Skeletal muscle satellite cell (primary cell): ENCODE measurements around the gene PPP2R5C.

Experiments used
- H3K27me3 ChIP-seq: 2 replicates; pipeline ENCODE4 v1.7.0; 2013; ENCODE audit warnings: low read length; ENCODE audit not compliant: control insufficient read depth, insufficient read depth
- H3K36me3 ChIP-seq: 2 replicates; pipeline ENCODE4 v1.7.0; 2013; ENCODE audit warnings: mild to moderate bottlenecking, control low read depth, low read length; ENCODE audit not compliant: insufficient read depth
- H3K4me1 ChIP-seq: 2 replicates; pipeline ENCODE4 v1.7.0; 2013; ENCODE audit warnings: low read length; ENCODE audit not compliant: control insufficient read depth, insufficient read depth
- H3K4me2 ChIP-seq: 2 replicates; pipeline ENCODE4 v1.7.0; 2013; ENCODE audit warnings: mild to moderate bottlenecking, low read length
- H3K4me3 ChIP-seq: 2 replicates; pipeline ENCODE4 v1.7.0; 2013; ENCODE audit warnings: low read length
- H3K9ac ChIP-seq: 2 replicates; pipeline ENCODE4 v1.7.0; 2013; ENCODE audit warnings: mild to moderate bottlenecking, low read depth, low read length, moderate library complexity
- H3K9me3 ChIP-seq: replicated peaks from 2 replicates; pipeline ENCODE4 v1.7.0; 2013; ENCODE audit warnings: mild to moderate bottlenecking, control low read depth, low read length

The PPP2R5C gene

GRCh38 chr14:101775826-101776225, 14.3 kb downstream of the PPP2R5C start:
- H3K4me1 ChIP-seq = no peaks in the 10 kb centered on the region
- H3K4me2 ChIP-seq = no peak overlapping the region
- H3K27me3 ChIP-seq = peaks cover 24% of the 10 kb centered on the region
- H3K9ac ChIP-seq = no peak overlapping the region
- H3K36me3 ChIP-seq = no peaks in the 10 kb centered on the region
- H3K4me3 ChIP-seq = no peak overlapping the region
- H3K9me3 ChIP-seq = no peaks in the 10 kb centered on the region

DNA sequence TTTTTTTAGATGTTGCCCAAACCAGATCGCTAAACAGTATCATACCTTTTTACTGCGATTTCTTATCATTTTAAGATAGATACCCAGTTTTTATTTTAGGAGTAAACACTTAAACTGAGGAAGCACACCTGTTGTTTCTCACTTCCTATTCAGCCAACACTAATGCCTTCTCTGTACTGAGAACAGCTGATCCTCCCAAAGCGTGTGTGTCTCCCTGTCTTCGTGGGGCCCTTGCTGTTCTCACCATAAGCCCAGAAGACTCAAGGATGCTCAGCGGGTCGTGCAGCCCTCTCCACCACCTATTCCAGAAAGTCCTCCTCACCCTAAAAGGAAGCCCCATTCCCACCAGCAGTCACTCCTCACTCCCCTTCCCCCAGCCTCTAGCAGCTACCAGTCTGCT, 14.8 kb downstream of the PPP2R5C start:
- H3K4me2 ChIP-seq = no peak overlapping the region
- H3K9ac ChIP-seq = no peak overlapping the region
- H3K4me3 ChIP-seq = no peak overlapping the region

GRCh38 chr14:101780390-101780789, 18.9 kb downstream of the PPP2R5C start:
- no peaks in the 10 kb centered on the region for H3K4me1 ChIP-seq
- H3K9me3 ChIP-seq = no peaks in the 10 kb centered on the region
- H3K9ac ChIP-seq = no peak overlapping the region
- peaks cover 48% of the 10 kb centered on the region for H3K27me3 ChIP-seq
- no peak overlapping the region for H3K4me3 ChIP-seq
- H3K4me2 ChIP-seq = no peak overlapping the region
- H3K36me3 ChIP-seq = no peaks in the 10 kb centered on the region

More for the DNA sequence above, 14.8 kb downstream of the PPP2R5C start:
- Histone ChIP-seq H3K9me3 (no peaks in the 10 kb centered on the region), H3K36me3 (no peaks in the 10 kb centered on the region), H3K27me3 (peaks cover 28% of the 10 kb centered on the region), H3K4me1 (no peaks in the 10 kb centered on the region)

DNA sequence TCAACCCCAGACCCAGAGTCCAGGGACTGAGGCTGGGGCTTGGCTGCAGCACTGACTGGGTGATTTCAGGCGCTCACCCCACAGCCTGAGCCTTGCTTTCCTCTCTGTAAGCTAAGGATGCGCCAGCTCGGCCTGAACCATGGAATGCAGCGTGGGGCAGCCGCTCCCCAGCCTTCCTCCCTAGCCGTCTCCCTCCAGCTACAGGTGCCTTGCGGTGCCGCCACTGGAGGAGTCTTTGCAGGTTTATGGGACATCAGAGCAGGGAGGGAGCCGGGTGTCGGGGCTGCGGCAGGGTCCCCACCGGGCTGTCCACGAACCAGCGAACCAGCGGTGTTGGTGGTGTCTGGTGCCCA, 19.4 kb downstream of the PPP2R5C start:
- Histone ChIP-seq H3K4me2 (peak overlapping the region; percentile 94), H3K9me3 (no peaks in the 10 kb centered on the region), H3K27me3 (peaks cover 48% of the 10 kb centered on the region), H3K36me3 (no peaks in the 10 kb centered on the region), H3K4me1 (no peaks in the 10 kb centered on the region), H3K4me3 (peak overlapping the region; percentile 70), H3K9ac (no peak overlapping the region)

DNA sequence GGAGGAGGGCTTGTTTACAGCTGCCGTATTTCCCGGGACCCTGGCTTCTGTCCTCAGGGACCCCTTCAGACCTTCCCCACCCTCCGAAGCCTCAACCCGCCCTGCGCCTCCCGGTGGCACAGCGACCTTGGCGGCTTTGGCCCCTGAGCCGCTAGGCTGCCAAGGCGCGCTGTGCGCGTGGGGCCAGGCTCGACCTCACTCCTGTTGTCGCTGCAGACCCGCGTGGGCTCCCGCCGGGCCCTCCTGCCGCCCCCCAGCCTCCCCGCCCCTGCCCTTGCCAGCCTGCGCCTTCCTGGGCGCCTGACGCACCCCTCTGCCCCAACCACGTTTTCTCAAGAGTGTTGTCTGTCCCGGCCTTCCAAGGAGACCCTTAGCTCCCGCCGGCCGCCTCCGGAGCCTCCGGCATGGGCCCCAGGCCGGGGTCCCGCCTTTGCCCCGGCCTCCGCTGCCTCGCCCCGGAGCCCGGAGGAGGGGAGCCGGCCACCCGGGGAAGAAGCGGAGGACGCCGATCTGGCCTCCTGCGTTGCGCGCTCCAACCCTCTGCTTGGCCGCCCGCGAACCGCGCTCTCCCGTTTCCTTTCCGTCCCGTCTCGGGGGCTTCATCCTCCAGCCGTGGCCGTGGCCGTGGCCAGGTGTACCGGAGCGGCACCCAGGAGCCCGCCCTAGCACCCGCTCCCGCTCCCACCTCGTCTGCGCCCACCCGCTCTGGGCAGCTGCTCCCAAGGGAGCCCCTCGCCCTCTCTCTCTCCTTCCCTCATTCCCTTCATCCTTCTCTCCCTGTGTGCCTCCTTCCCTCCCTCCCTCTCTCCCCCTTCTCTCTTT, 19.9 kb downstream of the PPP2R5C start:
- Histone ChIP-seq H3K9ac (no peak overlapping the region), H3K4me3 (peak overlapping the region; percentile 70), H3K36me3 (no peaks in the 10 kb centered on the region), H3K4me2 (peak overlapping the region; percentile 94), H3K9me3 (no peaks in the 10 kb centered on the region), H3K27me3 (peaks cover 48% of the 10 kb centered on the region), H3K4me1 (no peaks in the 10 kb centered on the region)

- no peak overlapping the region for H3K4me3 ChIP-seq
- no peaks in the 10 kb centered on the region for H3K9me3 ChIP-seq
- no peaks in the 10 kb centered on the region for H3K36me3 ChIP-seq
- peaks cover 44% of the 10 kb centered on the region for H3K27me3 ChIP-seq
- H3K9ac ChIP-seq = no peak overlapping the region
- no peak overlapping the region for H3K4me2 ChIP-seq
- no peaks in the 10 kb centered on the region for H3K4me1 ChIP-seq
Observed at GRCh38 chr14:101783260-101784016, 21.9 kb downstream of the PPP2R5C start.

- no peaks in the 10 kb centered on the region for H3K4me1 ChIP-seq
- no peak overlapping the region for H3K4me3 ChIP-seq
- no peaks in the 10 kb centered on the region for H3K9me3 ChIP-seq
- no peak overlapping the region for H3K4me2 ChIP-seq
- H3K9ac ChIP-seq = no peak overlapping the region
- peaks cover 38% of the 10 kb centered on the region for H3K27me3 ChIP-seq
- no peaks in the 10 kb centered on the region for H3K36me3 ChIP-seq
Observed at GRCh38 chr14:101784631-101785030, 23.1 kb downstream of the PPP2R5C start.

GRCh38 chr14:101788016-101788635, 26.6 kb downstream of the PPP2R5C start:
- Histone ChIP-seq H3K4me2 (no peak overlapping the region), H3K4me3 (no peak overlapping the region), H3K27me3 (peaks cover 22% of the 10 kb centered on the region), H3K9me3 (no peaks in the 10 kb centered on the region), H3K9ac (no peak overlapping the region), H3K4me1 (peaks cover 9% of the 10 kb centered on the region), H3K36me3 (no peaks in the 10 kb centered on the region)

GRCh38 chr14:101789222-101789621, 27.7 kb downstream of the PPP2R5C start:
- H3K9me3 ChIP-seq = no peaks in the 10 kb centered on the region
- no peak overlapping the region for H3K4me3 ChIP-seq
- H3K9ac ChIP-seq = no peak overlapping the region
- H3K4me2 ChIP-seq = no peak overlapping the region
- H3K4me1 ChIP-seq = peaks cover 9% of the 10 kb centered on the region
- peaks cover 11% of the 10 kb centered on the region for H3K27me3 ChIP-seq
- H3K36me3 ChIP-seq = no peaks in the 10 kb centered on the region

DNA sequence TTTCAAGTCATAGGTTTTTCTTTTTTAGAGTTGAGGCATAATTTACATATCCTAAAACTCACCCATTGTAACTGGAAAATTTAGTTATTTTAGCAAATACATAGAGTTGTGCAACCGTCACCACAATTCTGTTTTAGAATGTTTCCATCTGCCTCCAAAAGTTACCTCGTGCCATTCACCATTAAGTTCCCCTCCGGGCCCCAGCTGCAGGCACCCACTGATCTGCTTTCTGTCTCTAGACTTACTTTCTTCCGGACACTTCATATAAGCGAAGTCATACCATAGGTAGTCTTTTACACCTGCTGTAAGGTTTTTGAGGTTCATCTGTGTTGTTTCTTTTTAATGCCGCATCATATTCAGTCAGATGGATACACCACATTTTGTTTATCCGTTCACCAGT, 28.7 kb downstream of the PPP2R5C start:
- Histone ChIP-seq H3K4me3 (no peak overlapping the region), H3K9me3 (no peaks in the 10 kb centered on the region), H3K9ac (no peak overlapping the region), H3K4me2 (no peak overlapping the region), H3K36me3 (no peaks in the 10 kb centered on the region), H3K27me3 (peaks cover 1% of the 10 kb centered on the region), H3K4me1 (peaks cover 9% of the 10 kb centered on the region)

GRCh38 chr14:101791919-101792572, 30.5 kb downstream of the PPP2R5C start:
- Histone ChIP-seq H3K9ac (peak overlapping the region; percentile 70), H3K27me3 (no peaks in the 10 kb centered on the region), H3K9me3 (no peaks in the 10 kb centered on the region), H3K36me3 (no peaks in the 10 kb centered on the region), H3K4me2 (peak overlapping the region; percentile 83), H3K4me1 (peaks cover 9% of the 10 kb centered on the region), H3K4me3 (peak overlapping the region; percentile 61)
